Brain microvascular endothelial cell (primary cell): Measurements from ENCODE around the gene OSBPL10.

Experiments used
- DNase-seq: peaks from one replicate; pipeline ENCODE4 v3.0.0-alpha.2; 2020
- H3K27ac ChIP-seq: fragments of 250-450 bp; sonication (Bioruptor Pico); 2 replicates; pipeline ENCODE4 v1.5.1; 2020; ENCODE audit warnings: mild to moderate bottlenecking, moderate library complexity
- H3K27me3 ChIP-seq: fragments of 250-450 bp; sonication (Bioruptor Pico); replicated peaks from 2 replicates; pipeline ENCODE4 v1.5.1; 2020; ENCODE audit warnings: mild to moderate bottlenecking
- H3K36me3 ChIP-seq: fragments of 250-450 bp; sonication (Bioruptor Pico); replicated peaks from 2 replicates; pipeline ENCODE4 v1.5.1; 2020; ENCODE audit warnings: mild to moderate bottlenecking
- H3K4me3 ChIP-seq: 2 replicates; pipeline ENCODE4 v1.5.1; 2011; ENCODE audit warnings: low read depth, mild to moderate bottlenecking, control low read depth, low read length, moderate library complexity
- CTCF ChIP-seq: IDR thresholded peaks from 2 replicates; pipeline ENCODE4 v1.5.1; 2011; ENCODE audit warnings: low read depth, mild to moderate bottlenecking, moderate library complexity, low read length, control low read depth, inconsistent platforms; ENCODE audit errors: missing control alignments
- in situ Hi-C: cut with HindIII; loops from 2 replicates; pipeline ENCODE4 v1.10.0; 2017; ENCODE audit warnings: low sequenced_read_pairs, low pct_ligation_motif_present

OSBPL10 gene

DNA sequence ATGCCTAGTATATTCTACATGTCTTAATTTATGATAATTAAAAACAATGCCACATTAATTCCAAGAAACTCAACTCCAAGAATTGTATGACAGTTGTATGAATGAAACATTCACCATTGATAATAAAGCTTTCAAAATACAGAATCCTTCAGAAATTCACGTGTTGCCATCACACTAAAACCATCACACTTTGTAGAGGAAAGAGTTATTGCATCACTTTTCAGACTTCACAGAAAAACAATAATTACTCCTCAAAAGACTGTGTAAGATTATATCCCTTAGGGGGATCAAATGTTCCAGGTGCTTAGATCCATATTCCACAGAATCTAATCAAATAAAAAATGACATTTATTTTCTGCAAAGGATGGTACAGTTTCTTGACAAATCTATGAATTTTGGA is 85.0 kb downstream of the OSBPL10 start:
- no peak for DNase-seq
- Histone ChIP-seq H3K27me3 (no peaks in the 10 kb centered on the region), H3K27ac (no peak overlapping the region), H3K4me3 (no peak overlapping the region), H3K36me3 (no peaks in the 10 kb centered on the region)
- TF ChIP-seq CTCF, result no peak
- in situ Hi-C loops, result no loop called here

- no peaks in the 10 kb centered on the region for H3K36me3 ChIP-seq
- no peaks in the 10 kb centered on the region for H3K27me3 ChIP-seq
- no peak overlapping the region for H3K4me3 ChIP-seq
- no peak overlapping the region for H3K27ac ChIP-seq
- TF ChIP-seq CTCF, result no peak
- DNase-seq, result no peak
- in situ Hi-C loops, result no loop called here
Measured at GRCh38 chr3:31895471-31895870, 85.6 kb downstream of the OSBPL10 start.

- no peaks in the 10 kb centered on the region for H3K27me3 ChIP-seq
- no peak for DNase-seq
- TF ChIP-seq CTCF, result no peak
- H3K27ac ChIP-seq, result no peak overlapping the region
- H3K4me3 ChIP-seq, result no peak overlapping the region
- in situ Hi-C loops, result no loop called here
- no peaks in the 10 kb centered on the region for H3K36me3 ChIP-seq
Measured at GRCh38 chr3:31892916-31893573, 88.0 kb downstream of the OSBPL10 start.

GRCh38 chr3:31892500-31892899 is 88.6 kb downstream of the OSBPL10 start:
- no peaks in the 10 kb centered on the region for H3K27me3 ChIP-seq
- no peak for TF ChIP-seq CTCF
- no peak for DNase-seq
- H3K4me3 ChIP-seq, result no peak overlapping the region
- in situ Hi-C loops, result no loop called here
- H3K36me3 ChIP-seq, result no peaks in the 10 kb centered on the region
- no peak overlapping the region for H3K27ac ChIP-seq

DNA sequence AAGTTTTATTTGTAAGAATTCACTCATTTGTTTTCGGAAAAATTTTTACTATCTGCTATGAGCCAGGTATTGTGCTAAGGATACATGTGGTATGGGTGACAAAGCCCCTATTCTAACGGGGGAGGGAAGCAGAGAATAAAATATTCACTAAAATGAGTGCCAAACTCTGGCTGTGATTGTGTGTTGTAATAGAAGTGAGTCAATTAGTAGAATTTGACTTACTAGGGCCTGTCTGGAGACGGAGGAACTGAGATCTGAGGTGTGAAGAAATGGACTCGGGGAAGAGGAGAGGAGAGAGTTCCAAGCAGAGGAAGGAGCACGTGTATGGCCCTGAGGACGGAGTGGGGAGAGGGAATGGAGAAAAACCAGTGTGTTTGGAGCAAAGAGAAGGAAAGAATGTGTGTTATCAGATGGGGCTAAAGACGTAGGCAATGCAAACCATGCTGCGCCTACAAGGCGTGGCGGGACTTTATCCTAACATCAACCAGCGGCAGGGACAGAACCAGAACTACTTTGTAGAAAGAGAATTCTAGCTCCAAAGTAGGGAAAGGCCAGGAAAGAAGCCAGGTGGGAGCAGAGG is 89.1 kb downstream of the OSBPL10 start:
- no peak for DNase-seq
- Histone ChIP-seq H3K4me3 (no peak overlapping the region), H3K27ac (no peak overlapping the region), H3K27me3 (no peaks in the 10 kb centered on the region), H3K36me3 (no peaks in the 10 kb centered on the region)
- in situ Hi-C loops, result no loop called here
- no peak for TF ChIP-seq CTCF
